ENCODE data around the gene GNB2. TPM values are rescaled to one million over a fixed set of nuclear protein-coding genes. Genes with fewer than 3 reads are reported as not detected.
"Not testable (repeated sequence)": the region's sequence is repeated elsewhere in the genome, so short reads cannot be mapped to it uniquely, and the experiment has no call there.

The GNB2 gene
- total RNA-seq, 1 experiment from 2014 or later, result 70.6 TPM

- peaks cover 9% of the 10 kb centered on the region for H3K9me3 ChIP-seq (replicated peaks)
- peaks cover 14% of the 10 kb centered on the region for H3K27me3 ChIP-seq (replicated peaks)
- H3K4me1 ChIP-seq (replicated peaks), result peaks cover 24% of the 10 kb centered on the region
- no peak overlapping the region for H3K27ac ChIP-seq
- no peak overlapping the region for H3K4me3 ChIP-seq
- no peak for DNase-seq (ENCODE audit: low read depth in 1 of 2, low spot score in 2 of 2)
- no peaks in the 10 kb centered on the region for H3K36me3 ChIP-seq
Observed at GRCh38 chr7:100723732-100724275, 50.3 kb downstream of the GNB2 start.

- DNase-seq (ENCODE audit: low read depth in 1 of 2, low spot score in 2 of 2); H3K9me3 ChIP-seq (replicated peaks); H3K36me3 ChIP-seq; H3K27ac ChIP-seq; H3K4me3 ChIP-seq: not testable (repeated sequence)
- peaks cover 24% of the 10 kb centered on the region for H3K4me1 ChIP-seq (replicated peaks)
- H3K27me3 ChIP-seq (replicated peaks), result peaks cover 14% of the 10 kb centered on the region
Observed at GRCh38 chr7:100724364-100724763, 50.8 kb downstream of the GNB2 start.

- Histone ChIP-seq H3K36me3 (no peaks in the 10 kb centered on the region), H3K4me1 (replicated peaks) (peaks cover 24% of the 10 kb centered on the region), H3K9me3 (replicated peaks) (0 out of 2 replicates have a peak, but pooled peaks cover 3% of the 10 kb centered on the region), H3K27me3 (replicated peaks) (no peaks in the 10 kb centered on the region), H3K4me3 (no peak overlapping the region), H3K27ac (peak overlapping the region; percentile 22; the same call in 1 of the 2 replicates)
- peak in 1 of 2 experiments; percentile 28 for DNase-seq (ENCODE audit: low read depth in 1 of 2, low spot score in 2 of 2)
Observed at GRCh38 chr7:100726996-100727761, 53.6 kb downstream of the GNB2 start.

- Histone ChIP-seq H3K4me3 (no peak overlapping the region), H3K4me1 (replicated peaks) (peaks cover 24% of the 10 kb centered on the region), H3K27me3 (replicated peaks) (no peaks in the 10 kb centered on the region), H3K36me3 (no peaks in the 10 kb centered on the region), H3K27ac (no peak overlapping the region), H3K9me3 (replicated peaks) (0 out of 2 replicates have a peak, but pooled peaks cover 3% of the 10 kb centered on the region)
- no peak for DNase-seq (ENCODE audit: low read depth in 1 of 2, low spot score in 2 of 2)
Observed at GRCh38 chr7:100728196-100728595, 54.7 kb downstream of the GNB2 start.

Other genes with a start within 250 kb of the GNB2 start
- 1.1 and 1.2 TPM in 2 replicates for gene ZCWPW1, start 245.0 kb upstream of the GNB2 start, total RNA-seq (2014; rRNA removed; shearing (Covaris generic))
- gene MEPCE, start 243.9 kb upstream of the GNB2 start, total RNA-seq (2014; rRNA removed; shearing (Covaris generic)), result 18.2 and 25.6 TPM in 2 replicates
- gene PPP1R35, start 237.2 kb upstream of the GNB2 start, total RNA-seq (2014; rRNA removed; shearing (Covaris generic)), result 56.4 and 71.5 TPM in 2 replicates
- gene SPACDR, start 209.5 kb upstream of the GNB2 start, total RNA-seq (2014; rRNA removed; shearing (Covaris generic)), result 0.66 TPM in 1 of 2 replicates, not detected in the other
- gene TSC22D4, start 194.5 kb upstream of the GNB2 start, total RNA-seq (2014; rRNA removed; shearing (Covaris generic)), result 25.3 and 32.7 TPM in 2 replicates
- gene NYAP1, start 189.8 kb upstream of the GNB2 start, total RNA-seq (2014; rRNA removed; shearing (Covaris generic)), result 0.63 and 0.87 TPM in 2 replicates
- 15.6 and 24.2 TPM in 2 replicates for gene AGFG2, start 134.5 kb upstream of the GNB2 start, total RNA-seq (2014; rRNA removed; shearing (Covaris generic))
- gene SAP25, start 99.8 kb upstream of the GNB2 start, total RNA-seq (2014; rRNA removed; shearing (Covaris generic)), result 0.60 TPM in 1 of 2 replicates, not detected in the other
- gene LRCH4, start 87.6 kb upstream of the GNB2 start, total RNA-seq (2014; rRNA removed; shearing (Covaris generic)), result 17.0 and 19.5 TPM in 2 replicates
- gene FBXO24, start 87.4 kb upstream of the GNB2 start, total RNA-seq (2014; rRNA removed; shearing (Covaris generic)), result 0.13 TPM in 1 of 2 replicates, not detected in the other
- gene PCOLCE, start 71.4 kb upstream of the GNB2 start, total RNA-seq (2014; rRNA removed; shearing (Covaris generic)), result 73.1 and 75.6 TPM in 2 replicates
- gene MOSPD3, start 61.2 kb upstream of the GNB2 start, total RNA-seq (2014; rRNA removed; shearing (Covaris generic)), result 10.9 and 11.0 TPM in 2 replicates
- gene TFR2, start 32.2 kb upstream of the GNB2 start, total RNA-seq (2014; rRNA removed; shearing (Covaris generic)), result not detected in 2 replicates
- gene ACTL6B, start 17.3 kb upstream of the GNB2 start, total RNA-seq (2014; rRNA removed; shearing (Covaris generic)), result not detected in 2 replicates
- 9.9 and 15.5 TPM in 2 replicates for gene GIGYF1, start 20.5 kb downstream of the GNB2 start, total RNA-seq (2014; rRNA removed; shearing (Covaris generic))
- gene POP7, start 32.4 kb downstream of the GNB2 start, total RNA-seq (2014; rRNA removed; shearing (Covaris generic)), result 56.0 and 72.0 TPM in 2 replicates
- not detected in 2 replicates for gene EPO, start 46.7 kb downstream of the GNB2 start, total RNA-seq (2014; rRNA removed; shearing (Covaris generic))
- gene ZAN, start 59.9 kb downstream of the GNB2 start, total RNA-seq (2014; rRNA removed; shearing (Covaris generic)), result not detected in 2 replicates
- gene EPHB4, start 153.8 kb downstream of the GNB2 start, total RNA-seq (2014; rRNA removed; shearing (Covaris generic)), result 39.8 and 49.0 TPM in 2 replicates
- 15.2 and 17.8 TPM in 2 replicates for gene SLC12A9, start 179.0 kb downstream of the GNB2 start, total RNA-seq (2014; rRNA removed; shearing (Covaris generic))
- 88.0 and 95.9 TPM in 2 replicates for gene TRIP6, start 193.6 kb downstream of the GNB2 start, total RNA-seq (2014; rRNA removed; shearing (Covaris generic))
- 64.4 and 76.2 TPM in 2 replicates for gene SRRT, start 201.4 kb downstream of the GNB2 start, total RNA-seq (2014; rRNA removed; shearing (Covaris generic))
- gene UFSP1, start 216.0 kb downstream of the GNB2 start, total RNA-seq (2014; rRNA removed; shearing (Covaris generic)), result 3.1 and 3.7 TPM in 2 replicates
- gene ACHE, start 222.1 kb downstream of the GNB2 start, total RNA-seq (2014; rRNA removed; shearing (Covaris generic)), result 0.16 TPM in 1 of 2 replicates, not detected in the other

Data from SJSA1 (cell line).